NB4 (cell line): ENCODE results near the gene ZC3H12D.

Experiments used
- DNase-seq: peaks from one replicate; pipeline ENCODE4 v3.0.0; 2010; ENCODE audit warnings: low read depth
- H3K4me3 ChIP-seq: one replicate; pipeline ENCODE4 v1.5.1; 2011; ENCODE audit warnings: mild to moderate bottlenecking, low read depth, low read length, moderate library complexity
- MYC ChIP-seq: IDR thresholded peaks from 2 replicates; pipeline ENCODE4 v1.6.1; 2011; ENCODE audit warnings: low read depth, low read length
- POLR2A ChIP-seq: IDR thresholded peaks from 2 replicates; pipeline ENCODE4 v1.6.1; 2011; ENCODE audit warnings: mild to moderate bottlenecking; ENCODE audit not compliant: insufficient read length; ENCODE audit errors: extremely low read depth
- TF ChIP-seq, protein P1 (sequence below): IDR thresholded peaks from 2 replicates; pipeline ENCODE4 v1.6.1; 2011; ENCODE audit warnings: low read depth, low read length
- TF ChIP-seq, protein P2 (sequence below): IDR thresholded peaks from one replicate; pipeline ENCODE4 v1.5.1; 2012; ENCODE audit warnings: low read depth, low read length

The ZC3H12D gene

GRCh38 chr6:149409617-149410016, 75.2 kb downstream of the ZC3H12D start:
- no peak overlapping the region for H3K4me3 ChIP-seq
- TF ChIP-seq POLR2A (no peak), MYC (no peak)
- TF ChIP-seq, protein P1, sequence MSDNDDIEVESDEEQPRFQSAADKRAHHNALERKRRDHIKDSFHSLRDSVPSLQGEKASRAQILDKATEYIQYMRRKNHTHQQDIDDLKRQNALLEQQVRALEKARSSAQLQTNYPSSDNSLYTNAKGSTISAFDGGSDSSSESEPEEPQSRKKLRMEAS, result no peak
- TF ChIP-seq, protein P2, sequence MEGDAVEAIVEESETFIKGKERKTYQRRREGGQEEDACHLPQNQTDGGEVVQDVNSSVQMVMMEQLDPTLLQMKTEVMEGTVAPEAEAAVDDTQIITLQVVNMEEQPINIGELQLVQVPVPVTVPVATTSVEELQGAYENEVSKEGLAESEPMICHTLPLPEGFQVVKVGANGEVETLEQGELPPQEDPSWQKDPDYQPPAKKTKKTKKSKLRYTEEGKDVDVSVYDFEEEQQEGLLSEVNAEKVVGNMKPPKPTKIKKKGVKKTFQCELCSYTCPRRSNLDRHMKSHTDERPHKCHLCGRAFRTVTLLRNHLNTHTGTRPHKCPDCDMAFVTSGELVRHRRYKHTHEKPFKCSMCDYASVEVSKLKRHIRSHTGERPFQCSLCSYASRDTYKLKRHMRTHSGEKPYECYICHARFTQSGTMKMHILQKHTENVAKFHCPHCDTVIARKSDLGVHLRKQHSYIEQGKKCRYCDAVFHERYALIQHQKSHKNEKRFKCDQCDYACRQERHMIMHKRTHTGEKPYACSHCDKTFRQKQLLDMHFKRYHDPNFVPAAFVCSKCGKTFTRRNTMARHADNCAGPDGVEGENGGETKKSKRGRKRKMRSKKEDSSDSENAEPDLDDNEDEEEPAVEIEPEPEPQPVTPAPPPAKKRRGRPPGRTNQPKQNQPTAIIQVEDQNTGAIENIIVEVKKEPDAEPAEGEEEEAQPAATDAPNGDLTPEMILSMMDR, result no peak
- DNase-seq, result no peak

DNA sequence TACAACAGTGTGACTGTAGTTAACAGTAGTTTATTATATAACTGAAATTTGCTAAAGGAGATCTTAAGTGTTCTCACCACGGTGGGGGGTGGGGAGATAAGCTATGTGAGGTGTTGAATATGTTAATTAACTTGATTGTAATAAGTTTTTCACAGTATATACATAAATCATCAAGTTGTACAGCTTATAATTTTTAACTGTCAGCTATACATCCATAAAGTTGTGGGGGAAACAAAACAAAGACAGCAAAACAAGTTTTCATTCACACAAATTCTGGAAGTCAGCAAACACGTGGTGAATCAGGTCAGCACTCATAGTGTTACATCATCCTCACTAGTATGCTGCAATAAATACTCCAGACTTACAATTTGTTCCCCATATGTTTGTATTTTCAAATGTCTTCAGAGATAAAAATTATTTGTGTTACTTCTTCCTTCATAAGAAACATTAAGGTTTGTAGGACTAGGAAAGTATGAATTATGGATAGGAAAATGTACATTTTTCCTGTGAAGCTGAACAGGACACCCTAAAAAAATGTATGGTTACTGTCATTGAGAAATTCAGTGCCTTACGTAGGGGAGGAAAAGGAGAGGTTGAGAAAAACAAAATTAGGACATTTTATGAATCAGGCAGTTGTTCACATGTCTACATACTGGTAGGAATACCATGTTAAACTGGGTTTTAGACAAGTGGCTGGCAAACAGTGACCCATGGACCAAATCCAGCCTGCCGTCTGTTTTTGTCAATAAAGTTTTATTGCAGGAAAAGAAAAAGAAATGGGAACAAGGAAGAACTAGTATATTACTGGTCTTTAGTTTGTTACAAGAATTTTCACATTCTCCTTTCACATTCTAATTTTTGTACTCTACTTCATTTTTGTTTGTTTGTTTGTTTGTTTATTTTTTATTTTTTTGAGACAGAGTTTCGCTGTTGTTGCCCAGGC, 78.7 kb downstream of the ZC3H12D start:
- peak; percentile 94 for TF ChIP-seq MYC
- no peak for TF ChIP-seq POLR2A
- TF ChIP-seq, protein P1, result peak; percentile 95
- TF ChIP-seq, protein P2, result no peak
- H3K4me3 ChIP-seq, result no peak overlapping the region
- DNase-seq, result peak; percentile 79

- TF ChIP-seq, protein P1, result no peak
- TF ChIP-seq POLR2A (no peak), MYC (no peak)
- TF ChIP-seq, protein P2, result no peak
- no peak for DNase-seq
- no peak overlapping the region for H3K4me3 ChIP-seq
Observed at GRCh38 chr6:149403534-149403933, 81.3 kb downstream of the ZC3H12D start.

DNA sequence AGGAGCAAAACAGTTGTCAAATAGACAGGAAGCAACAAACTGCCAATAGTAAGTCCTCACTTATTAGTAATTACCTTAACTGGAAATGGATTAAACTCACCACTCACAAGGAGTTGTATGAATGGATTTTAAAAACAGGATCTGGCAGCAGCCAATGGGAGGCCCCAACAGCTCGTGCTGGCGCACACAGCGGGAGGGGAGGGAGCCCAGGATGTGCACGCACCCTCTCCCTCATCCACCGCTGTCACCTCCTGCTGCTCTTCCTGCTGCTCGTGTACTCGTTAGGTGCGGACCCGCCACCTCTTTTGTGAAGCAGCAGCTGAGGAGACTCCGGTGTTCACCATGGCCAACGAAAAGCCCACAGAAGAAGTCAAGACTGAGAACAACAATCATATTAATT, 84.8 kb downstream of the ZC3H12D start, which contains the start of gene SUMO4:
Gene SUMO4, plus strand, starts transcription at position 213 of the 400 bp plus-strand sequence. Its CDS starts 130 bp downstream, at position 343.
- TF ChIP-seq, protein P2, result no peak
- TF ChIP-seq, protein P1, result no peak
- TF ChIP-seq MYC, result no peak
- no peak for TF ChIP-seq POLR2A
- DNase-seq, result no peak
- H3K4me3 ChIP-seq, result no peak within 1 kb of the TSS

- TF ChIP-seq POLR2A (no peak), MYC (no peak)
- TF ChIP-seq, protein P2, result no peak
- no peak overlapping the region for H3K4me3 ChIP-seq
- no peak for DNase-seq
Observed at GRCh38 chr6:149397384-149397783, 87.4 kb downstream of the ZC3H12D start.
